ENCODE results near the gene FABP2. TPM values are rescaled to one million over a fixed set of nuclear protein-coding genes. Genes with fewer than 3 reads are reported as not detected.
A peak's percentile ranks its signal among the peaks of the same experiment; 100 is the strongest.

FABP2 gene
- total RNA-seq, 1 experiment from 2014 or later = not detected

GRCh38 chr4:119314356-119314755, 7.6 kb downstream of the FABP2 start:
- no peak overlapping the region for H2BK12ac ChIP-seq (ENCODE audit: insufficient read length, low read depth, low read length)
- no peaks in the 10 kb centered on the region for H4K20me1 ChIP-seq (ENCODE audit: control insufficient read depth, insufficient read depth, insufficient read length)
- H3K9me3 Mint-ChIP-seq = no peaks in the 10 kb centered on the region
- H3K4me2 ChIP-seq (ENCODE audit: insufficient read depth, insufficient read length, low read length) = no peak overlapping the region
- no peaks in the 10 kb centered on the region for H3K27me3 Mint-ChIP-seq (ENCODE audit: low read depth)
- peaks cover 8 to 9% of the 10 kb centered on the region in 2 experiments for H3K4me1 Mint-ChIP-seq
- H3K4ac ChIP-seq (ENCODE audit: low read depth, low read length) = no peak overlapping the region
- no peak overlapping the region for H3K23ac ChIP-seq (ENCODE audit: insufficient read length, low read depth, low read length)
- H3K23me2 ChIP-seq (ENCODE audit: insufficient read length, low read depth, low read length, poor library complexity, severe bottlenecking) = no peaks in the 10 kb centered on the region
- no peak overlapping the region for H3K27ac ChIP-seq (ENCODE audit: insufficient read length, low read depth, low read length)
- H3K9me3 ChIP-seq (ENCODE audit: control insufficient read depth, low read depth, low read length) = no peaks in the 10 kb centered on the region
- H4K5ac ChIP-seq (ENCODE audit: insufficient read length, low read depth, low read length) = no peak overlapping the region
- H3K4me3 Mint-ChIP-seq = no peak overlapping the region; a peak in 1 of 5 replicates
- no peak overlapping the region for H3K56ac ChIP-seq (ENCODE audit: insufficient read length, low read depth, low read length)
- no peaks in the 10 kb centered on the region for H3K4me1 ChIP-seq (ENCODE audit: insufficient read depth, low read length)
- no peak overlapping the region for H3T11ph ChIP-seq (ENCODE audit: low read length)
- no peaks in the 10 kb centered on the region for H3K79me2 ChIP-seq (ENCODE audit: insufficient read depth, low read length)
- no peak overlapping the region for H4K91ac ChIP-seq (ENCODE audit: insufficient read length, low read depth, low read length)
- no peak overlapping the region for H3K18ac ChIP-seq (ENCODE audit: insufficient read length, low read depth, low read length)
- H2AFZ ChIP-seq (ENCODE audit: low read length) = no peak overlapping the region
- H2BK15ac ChIP-seq (ENCODE audit: low read depth, low read length) = no peak overlapping the region
- H2BK5ac ChIP-seq (ENCODE audit: insufficient read length, low read length) = no peak overlapping the region
- no peak overlapping the region; a peak in 1 of 7 replicates for H3K27ac Mint-ChIP-seq
- H3K14ac ChIP-seq (ENCODE audit: insufficient read depth, low read length) = no peak overlapping the region
- H2BK20ac ChIP-seq (ENCODE audit: low read depth, low read length, poor library complexity, severe bottlenecking) = no peak overlapping the region
- no peak overlapping the region for H2BK120ac ChIP-seq (ENCODE audit: low read depth, low read length, poor library complexity, severe bottlenecking)
- no peaks in the 10 kb centered on the region for H3K27me3 ChIP-seq (ENCODE audit: insufficient read depth, low read length)
- TF ChIP-seq, protein P1, sequence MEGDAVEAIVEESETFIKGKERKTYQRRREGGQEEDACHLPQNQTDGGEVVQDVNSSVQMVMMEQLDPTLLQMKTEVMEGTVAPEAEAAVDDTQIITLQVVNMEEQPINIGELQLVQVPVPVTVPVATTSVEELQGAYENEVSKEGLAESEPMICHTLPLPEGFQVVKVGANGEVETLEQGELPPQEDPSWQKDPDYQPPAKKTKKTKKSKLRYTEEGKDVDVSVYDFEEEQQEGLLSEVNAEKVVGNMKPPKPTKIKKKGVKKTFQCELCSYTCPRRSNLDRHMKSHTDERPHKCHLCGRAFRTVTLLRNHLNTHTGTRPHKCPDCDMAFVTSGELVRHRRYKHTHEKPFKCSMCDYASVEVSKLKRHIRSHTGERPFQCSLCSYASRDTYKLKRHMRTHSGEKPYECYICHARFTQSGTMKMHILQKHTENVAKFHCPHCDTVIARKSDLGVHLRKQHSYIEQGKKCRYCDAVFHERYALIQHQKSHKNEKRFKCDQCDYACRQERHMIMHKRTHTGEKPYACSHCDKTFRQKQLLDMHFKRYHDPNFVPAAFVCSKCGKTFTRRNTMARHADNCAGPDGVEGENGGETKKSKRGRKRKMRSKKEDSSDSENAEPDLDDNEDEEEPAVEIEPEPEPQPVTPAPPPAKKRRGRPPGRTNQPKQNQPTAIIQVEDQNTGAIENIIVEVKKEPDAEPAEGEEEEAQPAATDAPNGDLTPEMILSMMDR (conservative IDR thresholded peaks at IDR 0.05) = peak; percentile 76
- DNase-seq = no peak
- no peaks in the 10 kb centered on the region for H3K79me1 ChIP-seq (ENCODE audit: insufficient read depth, low read depth, low read length, poor library complexity, severe bottlenecking)
- no peaks in the 10 kb centered on the region for H3K36me3 Mint-ChIP-seq (ENCODE audit: insufficient read depth in 1 of 3, low read depth in 3 of 3)
- no peak overlapping the region for H3K9ac ChIP-seq (ENCODE audit: extremely low read depth, insufficient read length, low read length)
- H4K8ac ChIP-seq (replicated peaks; ENCODE audit: insufficient read length, low read depth, low read length) = no peak overlapping the region
- no CpG with 5 or more reads among the region's 4 CpGs for WGBS (ENCODE audit: extremely low coverage, insufficient read length, low lambda C conversion rate)
- no peak overlapping the region for H2AK5ac ChIP-seq (ENCODE audit: insufficient read length, low read length)
